ENCODE data around the gene LEF1. TPM values are rescaled to one million over a fixed set of nuclear protein-coding genes. Genes with fewer than 3 reads are reported as not detected.

Gene LEF1
- total and polyA plus RNA-seq, 2 donors (not counting 1 experiment from before 2014, with no cell fraction given), result 2.4 to 5.1 TPM

GRCh38 chr4:108193886-108194672 is 25.3 kb upstream of the LEF1 start:
- no peak overlapping the region for H3K4me2 ChIP-seq (replicated peaks; ENCODE audit: low read depth, low read length, poor library complexity, severe bottlenecking)
- Mint-ChIP-seq H3K27ac (no peak overlapping the region), H3K4me1 (no peaks in the 10 kb centered on the region), H3K27me3 (peaks cover 14% of the 10 kb centered on the region), H3K4me3 (no peak overlapping the region), H3K9me3 (ENCODE audit: insufficient read depth) (no peaks in the 10 kb centered on the region)
- DNase-seq, result no peak
- CTCF ChIA-PET, result no interaction called here
- no peak overlapping the region for H3K9ac ChIP-seq (ENCODE audit: low read length)
- no peak overlapping the region for H3K4me3 ChIP-seq (ENCODE audit: control extremely low read depth in 1 of 5, extremely low read depth in 1 of 5, insufficient read depth in 1 of 5, low read depth in 2 of 5, low read length in 4 of 5)
- H3K27me3 ChIP-seq (replicated peaks in 1 of 4; ENCODE audit: control extremely low read depth in 1 of 4, control insufficient read depth in 3 of 4, insufficient read depth in 4 of 4, low read length in 3 of 4), result no peaks in the 10 kb centered on the region
- intact Hi-C loops (cut with micrococcal nuclease), result no loop called here
- no peak for ATAC-seq (ENCODE audit: low read depth)
- no peak overlapping the region for H3K27ac ChIP-seq (ENCODE audit: low read length in 2 of 2)
- POLR2A ChIA-PET, result no interaction called here
- no peak overlapping the region for H2AFZ ChIP-seq (ENCODE audit: insufficient read depth, low read depth, low read length, poor library complexity, severe bottlenecking)
- H3K9me3 ChIP-seq (ENCODE audit: control extremely low read depth in 1 of 3, control insufficient read depth in 2 of 3, insufficient read depth in 1 of 3, low read length in 2 of 3), result no peaks in the 10 kb centered on the region
- WGBS (ENCODE audit: insufficient coverage), result no CpG with 5 or more reads among the region's 4 CpGs
- TF ChIP-seq CTCF (IDR thresholded peaks at IDR 0.05), result no peak
- TF ChIP-seq EZH2 (IDR thresholded peaks at IDR 0.05; ENCODE audit: borderline replicate concordance, insufficient read depth, low read depth, low read length, poor library complexity, severe bottlenecking), result no peak
- no peaks in the 10 kb centered on the region for H3K36me3 ChIP-seq (replicated peaks in 1 of 2; ENCODE audit: control extremely low read depth in 1 of 2, control insufficient read depth in 1 of 2, extremely low read depth in 1 of 2, insufficient read depth in 2 of 2, low read length in 1 of 2)
- H3K4me1 ChIP-seq (ENCODE audit: control insufficient read depth in 2 of 2, insufficient read depth in 2 of 2, low read length in 2 of 2), result no peaks in the 10 kb centered on the region
- H4K20me1 ChIP-seq (ENCODE audit: control insufficient read depth, insufficient read depth, low read length, poor library complexity, severe bottlenecking), result no peaks in the 10 kb centered on the region
- H3K79me2 ChIP-seq (ENCODE audit: control insufficient read depth, insufficient read depth, low read length), result no peaks in the 10 kb centered on the region

- Histone ChIP-seq H4K20me1 (ENCODE audit: control insufficient read depth, insufficient read depth, low read length, poor library complexity, severe bottlenecking) (no peaks in the 10 kb centered on the region), H3K27me3 (replicated peaks in 1 of 4; ENCODE audit: control extremely low read depth in 1 of 4, control insufficient read depth in 3 of 4, insufficient read depth in 4 of 4, low read length in 3 of 4) (no peaks in the 10 kb centered on the region), H2AFZ (ENCODE audit: insufficient read depth, low read depth, low read length, poor library complexity, severe bottlenecking) (no peak overlapping the region), H3K79me2 (ENCODE audit: control insufficient read depth, insufficient read depth, low read length) (no peaks in the 10 kb centered on the region), H3K9me3 (ENCODE audit: control extremely low read depth in 1 of 3, control insufficient read depth in 2 of 3, insufficient read depth in 1 of 3, low read length in 2 of 3) (no peaks in the 10 kb centered on the region), H3K4me3 (ENCODE audit: control extremely low read depth in 1 of 5, extremely low read depth in 1 of 5, insufficient read depth in 1 of 5, low read depth in 2 of 5, low read length in 4 of 5) (no peak overlapping the region), H3K4me1 (ENCODE audit: control insufficient read depth in 2 of 2, insufficient read depth in 2 of 2, low read length in 2 of 2) (no peaks in the 10 kb centered on the region), H3K36me3 (replicated peaks in 1 of 2; ENCODE audit: control extremely low read depth in 1 of 2, control insufficient read depth in 1 of 2, extremely low read depth in 1 of 2, insufficient read depth in 2 of 2, low read length in 1 of 2) (no peaks in the 10 kb centered on the region), H3K4me2 (replicated peaks; ENCODE audit: low read depth, low read length, poor library complexity, severe bottlenecking) (no peak overlapping the region), H3K27ac (ENCODE audit: low read length in 2 of 2) (no peak overlapping the region), H3K9ac (ENCODE audit: low read length) (no peak overlapping the region)
- H3K27ac Mint-ChIP-seq, result no peak overlapping the region
- WGBS (ENCODE audit: insufficient coverage), result no CpG with 5 or more reads among the region's 3 CpGs
- DNase-seq (no peak), ATAC-seq (ENCODE audit: low read depth) (no peak)
- CTCF ChIA-PET, result no interaction called here
- no peak for TF ChIP-seq CTCF (IDR thresholded peaks at IDR 0.05)
- no peak for TF ChIP-seq EZH2 (IDR thresholded peaks at IDR 0.05; ENCODE audit: borderline replicate concordance, insufficient read depth, low read depth, low read length, poor library complexity, severe bottlenecking)
- no peaks in the 10 kb centered on the region for H3K4me1 Mint-ChIP-seq
- intact Hi-C loops (cut with micrococcal nuclease), result no loop called here
- H3K27me3 Mint-ChIP-seq, result peaks cover 14% of the 10 kb centered on the region
- POLR2A ChIA-PET, result no interaction called here
- H3K4me3 Mint-ChIP-seq, result no peak overlapping the region
- H3K9me3 Mint-ChIP-seq (ENCODE audit: insufficient read depth), result no peaks in the 10 kb centered on the region
These were observed 24.2 kb upstream of the LEF1 start for GRCh38 chr4:108192935-108193334.

Measured in B cell (primary cell).